ENCODE measurements around the gene ZMYM5. TPM values are rescaled to one million over a fixed set of nuclear protein-coding genes. Genes with fewer than 3 reads are reported as not detected.

Gene ZMYM5
- total and polyA plus RNA-seq, 2 of the 8 experiments (the other 6 are each of a cell fraction or from before 2014, with no cell fraction given): 4.9 to 7.9 TPM

GRCh38 chr13:19862481-19863313, 752 bp downstream of the ZMYM5 start (continued):
- peak; percentile 59 for TF ChIP-seq E2F6 (IDR thresholded peaks at IDR 0.05)
- TF ChIP-seq TAF1 (IDR thresholded peaks at IDR 0.05; ENCODE audit: low read depth, low read length): peak; percentile 53; the same call in 1 of the 2 replicates
- no peak for TF ChIP-seq CBX5 (IDR thresholded peaks at IDR 0.05; ENCODE audit: low read depth, low read length)

Data from H1 (cell line).